Tibial artery (tissue), 4 donors: ENCODE data around the gene OSBPL1A.

ENCODE experiments used
- DNase-seq, 2 donors: peaks; one replicate each; pipeline ENCODE4 v3.0.0-alpha.2; 2019
- H3K27ac ChIP-seq, 2 donors: fragments of 200-600 bp; sonication (generic) in 1 of 2; 1 replicate in 1 of 2; 2 replicates in 1 of 2; pipeline ENCODE4 v1.5.1; 2018 to 2019; ENCODE audit warnings: mild to moderate bottlenecking in 1 of 2
- H3K27me3 ChIP-seq, 2 donors: fragments of 200-600 bp; sonication (generic) in 1 of 2; one replicate each; pipeline versions ENCODE4 v1.5.1 to v1.6.0; 2016 to 2019
- H3K36me3 ChIP-seq, 3 donors: fragments of 200-600 bp; sonication (generic) in 2 of 3; one replicate each; pipeline ENCODE4 v1.5.1; 2016 to 2019; ENCODE audit warnings: mild to moderate bottlenecking in 2 of 3
- H3K4me1 ChIP-seq, 4 donors: fragments of 200-600 bp; sonication (generic) in 2 of 4; 1 replicate in 3 of 4; 2 replicates in 1 of 4; pipeline ENCODE4 v1.5.1; 2016 to 2019
- H3K4me3 ChIP-seq, 2 donors: fragments of 200-600 bp; sonication (generic) in 1 of 2; 1 replicate in 1 of 2; 2 replicates in 1 of 2; pipeline ENCODE4 v1.5.1; 2018 to 2019; ENCODE audit warnings: mild to moderate bottlenecking in 2 of 2
- H3K9me3 ChIP-seq, 3 donors: fragments of 200-600 bp; sonication (generic) in 1 of 3; one replicate each; pipeline ENCODE4 v1.5.1; 2016 to 2019
- intact Hi-C: fragments of 100-400 bp; cut with DNase I; formaldehyde crosslinking; loops from one replicate; pipeline ENCODE4 v1.15.0; 2023; ENCODE audit warnings: low total_unique reads
- TF ChIP-seq, protein P1 (sequence below), 2 experiments: fragments of 200-600 bp in 1 of 2; fragments of 450-650 bp in 1 of 2; IDR thresholded peaks; one replicate each; pipeline ENCODE4 v1.5.1; 2017 to 2019; ENCODE audit warnings: antibody characterized with exemption in 2 of 2, mild to moderate bottlenecking in 1 of 2, moderate library complexity in 1 of 2

The OSBPL1A gene

DNA sequence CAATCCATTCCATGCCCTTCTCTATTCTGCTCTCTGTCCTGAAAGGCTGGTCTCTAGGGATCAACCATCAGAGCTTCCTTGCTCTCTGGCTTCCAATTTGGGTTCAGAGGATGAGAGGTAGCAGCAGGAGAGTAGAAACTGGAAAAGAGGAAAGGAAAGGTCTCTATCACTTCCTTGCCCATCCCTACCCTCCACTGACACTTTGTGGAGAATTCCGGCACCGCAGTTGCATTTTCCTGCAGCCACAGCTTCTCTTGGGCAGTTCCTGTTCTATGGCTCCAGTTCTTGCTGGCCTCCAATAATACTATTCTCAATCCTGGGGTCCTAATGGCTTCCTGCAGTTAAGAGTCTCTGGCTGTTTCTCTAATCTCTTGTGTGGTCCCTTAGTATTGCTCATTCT, 15.5 kb upstream of the OSBPL1A start:
- no peaks in the 10 kb centered on the region for H3K4me1 ChIP-seq
- TF ChIP-seq, protein P1, sequence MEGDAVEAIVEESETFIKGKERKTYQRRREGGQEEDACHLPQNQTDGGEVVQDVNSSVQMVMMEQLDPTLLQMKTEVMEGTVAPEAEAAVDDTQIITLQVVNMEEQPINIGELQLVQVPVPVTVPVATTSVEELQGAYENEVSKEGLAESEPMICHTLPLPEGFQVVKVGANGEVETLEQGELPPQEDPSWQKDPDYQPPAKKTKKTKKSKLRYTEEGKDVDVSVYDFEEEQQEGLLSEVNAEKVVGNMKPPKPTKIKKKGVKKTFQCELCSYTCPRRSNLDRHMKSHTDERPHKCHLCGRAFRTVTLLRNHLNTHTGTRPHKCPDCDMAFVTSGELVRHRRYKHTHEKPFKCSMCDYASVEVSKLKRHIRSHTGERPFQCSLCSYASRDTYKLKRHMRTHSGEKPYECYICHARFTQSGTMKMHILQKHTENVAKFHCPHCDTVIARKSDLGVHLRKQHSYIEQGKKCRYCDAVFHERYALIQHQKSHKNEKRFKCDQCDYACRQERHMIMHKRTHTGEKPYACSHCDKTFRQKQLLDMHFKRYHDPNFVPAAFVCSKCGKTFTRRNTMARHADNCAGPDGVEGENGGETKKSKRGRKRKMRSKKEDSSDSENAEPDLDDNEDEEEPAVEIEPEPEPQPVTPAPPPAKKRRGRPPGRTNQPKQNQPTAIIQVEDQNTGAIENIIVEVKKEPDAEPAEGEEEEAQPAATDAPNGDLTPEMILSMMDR (IDR thresholded peaks at IDR 0.05): peak in 1 of 2 experiments; percentile 13
- no peaks in the 10 kb centered on the region for H3K9me3 ChIP-seq
- no peak overlapping the region for H3K27ac ChIP-seq
- intact Hi-C loops: no loop called here
- peaks cover 0 to 9% of the 10 kb centered on the region in 2 donors for H3K27me3 ChIP-seq
- no peak for DNase-seq
- H3K36me3 ChIP-seq: no peaks in the 10 kb centered on the region
- no peak overlapping the region for H3K4me3 ChIP-seq

DNA sequence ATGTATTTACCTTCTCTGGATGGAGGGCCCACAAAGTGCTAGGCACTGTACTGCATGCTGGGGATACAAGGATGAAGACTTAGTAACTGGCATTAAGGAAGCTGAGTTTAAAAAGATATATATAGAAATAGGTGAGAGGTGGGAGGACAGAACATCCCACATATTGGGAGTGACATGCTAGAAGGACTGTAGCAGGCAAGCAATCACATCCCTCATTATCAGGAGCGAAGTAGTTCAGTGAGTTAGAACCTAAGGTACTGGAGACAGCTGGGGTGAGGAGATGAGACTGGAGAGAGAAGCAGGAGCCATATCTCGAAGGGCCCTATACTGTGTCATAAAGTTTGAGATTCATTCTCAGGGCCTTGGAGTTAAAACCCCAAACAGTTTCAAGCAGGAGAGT, 10.9 kb upstream of the OSBPL1A start:
- intact Hi-C loops: no loop called here
- Histone ChIP-seq H3K27ac (no peak overlapping the region), H3K27me3 (no peaks in the 10 kb centered on the region), H3K4me1 (no peaks in the 10 kb centered on the region), H3K9me3 (no peaks in the 10 kb centered on the region), H3K4me3 (no peak overlapping the region), H3K36me3 (no peaks in the 10 kb centered on the region)
- no peak for DNase-seq
- TF ChIP-seq, protein P1 (IDR thresholded peaks at IDR 0.05): no peak

DNA sequence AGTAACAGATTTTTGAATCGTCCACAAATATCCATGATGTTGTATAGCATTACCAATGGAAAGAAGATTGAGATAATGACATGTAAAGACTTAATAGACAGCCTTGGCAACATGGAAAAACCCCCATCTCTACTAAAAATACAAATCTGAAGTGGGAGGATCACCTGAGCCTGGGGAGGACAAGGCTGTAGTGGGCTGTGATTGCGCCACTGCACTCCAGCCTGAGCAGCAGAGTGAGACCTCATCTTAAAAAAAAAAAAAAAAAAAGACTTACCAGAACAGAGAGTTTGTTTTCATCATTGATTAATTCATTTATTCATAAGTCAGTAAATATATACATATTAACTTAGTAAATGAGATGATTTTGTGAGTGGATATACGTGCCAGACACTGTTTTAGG, 7.0 kb upstream of the OSBPL1A start:
- Histone ChIP-seq H3K4me3 (no peak overlapping the region), H3K27me3 (no peaks in the 10 kb centered on the region), H3K36me3 (no peaks in the 10 kb centered on the region), H3K9me3 (no peaks in the 10 kb centered on the region), H3K27ac (no peak overlapping the region), H3K4me1 (peaks cover 0 to 6% (median 2%) of the 10 kb centered on the region in 4 donors)
- no peak for DNase-seq
- TF ChIP-seq, protein P1 (IDR thresholded peaks at IDR 0.05): no peak
- intact Hi-C loops: no loop called here

DNA sequence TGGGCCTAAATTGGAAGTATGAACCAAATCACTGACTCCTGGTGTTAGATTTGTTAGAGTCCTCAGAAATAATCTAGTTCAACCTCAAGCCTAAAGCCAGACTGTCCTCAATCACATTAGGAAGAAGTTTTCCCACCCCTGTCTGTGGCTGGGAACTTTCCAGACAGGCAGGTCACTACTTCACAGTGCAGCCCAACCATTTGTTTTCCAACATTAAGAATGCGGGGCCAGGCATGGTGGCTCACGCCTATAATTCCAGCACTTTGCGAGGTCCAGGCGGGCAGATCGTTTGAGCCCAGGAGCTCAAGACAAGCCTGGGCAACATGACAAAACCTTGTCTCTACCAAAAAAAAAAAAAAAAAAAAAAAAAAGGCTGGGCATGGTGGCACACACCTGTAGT, 5.5 kb upstream of the OSBPL1A start:
- H3K27me3 ChIP-seq: no peaks in the 10 kb centered on the region
- no peaks in the 10 kb centered on the region for H3K9me3 ChIP-seq
- TF ChIP-seq, protein P1 (IDR thresholded peaks at IDR 0.05): no peak
- DNase-seq: no peak
- no peak overlapping the region for H3K4me3 ChIP-seq
- no peak overlapping the region for H3K27ac ChIP-seq
- intact Hi-C loops: no loop called here
- H3K4me1 ChIP-seq: peaks cover 0 to 13% (median 5%) of the 10 kb centered on the region in 4 donors
- no peaks in the 10 kb centered on the region for H3K36me3 ChIP-seq

DNA sequence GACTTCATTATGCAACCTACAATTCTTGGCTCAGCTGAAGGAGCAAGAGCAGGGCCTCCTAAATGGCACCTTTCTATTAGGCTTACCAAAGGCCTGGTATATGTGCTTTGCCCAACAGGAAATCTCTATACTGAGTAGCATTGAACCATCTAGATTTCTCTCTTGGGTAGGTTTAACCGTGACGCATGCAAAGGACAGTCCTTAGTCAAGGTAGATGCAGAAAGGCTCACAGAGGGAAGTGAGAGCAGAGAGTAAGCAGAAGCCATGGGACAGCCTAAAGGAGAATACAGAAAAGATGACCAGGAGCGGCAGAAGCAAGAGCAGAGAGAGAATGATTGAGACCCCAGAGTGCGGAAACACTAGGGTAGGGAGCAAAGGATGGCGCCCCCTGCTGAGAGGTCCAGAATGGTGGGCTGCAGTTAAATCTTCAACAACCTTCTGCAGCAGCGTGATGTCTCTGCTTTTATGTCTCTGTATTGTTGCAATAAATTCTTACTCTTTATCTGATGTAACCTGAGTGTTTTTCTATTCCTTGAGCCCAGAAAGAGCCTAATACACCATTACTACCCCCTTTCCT, 4.7 kb upstream of the OSBPL1A start:
- DNase-seq: no peak
- H3K4me1 ChIP-seq: peaks cover 0 to 14% (median 6%) of the 10 kb centered on the region in 4 donors
- H3K36me3 ChIP-seq: no peaks in the 10 kb centered on the region
- H3K4me3 ChIP-seq: no peak overlapping the region
- no peaks in the 10 kb centered on the region for H3K27me3 ChIP-seq
- intact Hi-C loops: no loop called here
- TF ChIP-seq, protein P1 (IDR thresholded peaks at IDR 0.05): no peak
- H3K9me3 ChIP-seq: no peaks in the 10 kb centered on the region
- no peak overlapping the region for H3K27ac ChIP-seq

DNA sequence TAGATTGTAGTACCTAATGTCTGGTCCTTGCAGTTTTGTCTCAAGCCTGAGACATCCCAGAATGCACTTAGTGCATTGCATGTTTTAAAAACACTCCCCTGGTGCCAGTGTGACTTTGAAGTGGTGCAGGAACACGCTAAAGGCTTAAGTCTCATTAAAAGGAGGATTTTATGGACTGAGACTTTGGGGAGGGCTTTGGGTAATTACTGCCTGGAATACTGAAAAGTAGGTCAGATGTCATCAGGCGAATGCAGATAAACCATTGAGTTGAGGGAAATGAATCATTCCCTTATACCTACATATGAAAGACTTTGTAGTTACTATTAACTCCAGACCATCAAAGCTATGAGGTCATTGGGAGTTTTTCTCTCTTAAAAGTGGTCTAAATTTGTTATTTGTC, 3.0 kb upstream of the OSBPL1A start:
- Histone ChIP-seq H3K9me3 (no peaks in the 10 kb centered on the region), H3K27ac (no peak overlapping the region), H3K27me3 (no peaks in the 10 kb centered on the region), H3K36me3 (no peaks in the 10 kb centered on the region), H3K4me1 (peaks cover 0 to 23% (median 6%) of the 10 kb centered on the region in 4 donors), H3K4me3 (no peak overlapping the region)
- TF ChIP-seq, protein P1 (IDR thresholded peaks at IDR 0.05): no peak
- DNase-seq: no peak
- intact Hi-C loops: no loop called here
